Pulmonary artery endothelial cell (primary cell): ENCODE data around the gene GYG2. TPM values are rescaled to one million over a fixed set of nuclear protein-coding genes. Genes with fewer than 3 reads are reported as not detected.
"Not testable (repeated sequence)": the region's sequence is repeated elsewhere in the genome, so short reads cannot be mapped to it uniquely, and the experiment has no call there.

ENCODE experiments used
- DNase-seq: peaks from one replicate; pipeline ENCODE4 v3.0.0-alpha.2; 2011; ENCODE audit warnings: low read depth, low spot score
- total RNA-seq: library from RNA; depleted of rRNA; stranded (reverse); fragments of >200 nt; gene quantifications from 2 replicates; pipeline ENCODE4 v1.2.3, GENCODE V29; 2014

The GYG2 gene
- total RNA-seq, 1 donor from 2014 or later, result 0.07 TPM

- not testable (repeated sequence) for DNase-seq
Observed at GRCh38 chrX:2812161-2812907, 16.4 kb upstream of the GYG2 start.

GRCh38 chrX:2817036-2817435 is 11.7 kb upstream of the GYG2 start:
- no peak for DNase-seq

GRCh38 chrX:2819345-2820135 is 9.2 kb upstream of the GYG2 start:
- no peak for DNase-seq

GRCh38 chrX:2820136-2820771 is 8.5 kb upstream of the GYG2 start:
- no peak for DNase-seq

- no peak for DNase-seq
Observed at GRCh38 chrX:2823795-2824386, 4.8 kb upstream of the GYG2 start.

- no peak for DNase-seq
Observed at GRCh38 chrX:2824886-2825285, 3.8 kb upstream of the GYG2 start.

GRCh38 chrX:2828959-2829411 is 255 bp downstream of the GYG2 start:
- DNase-seq, result no peak

- no peak for DNase-seq
Observed at GRCh38 chrX:2829469-2830246, 928 bp downstream of the GYG2 start.

GRCh38 chrX:2831471-2832228 is 2.9 kb downstream of the GYG2 start:
- DNase-seq, result no peak

- no peak for DNase-seq
Observed at GRCh38 chrX:2837961-2838360, 9.2 kb downstream of the GYG2 start.

- no peak for DNase-seq
Observed at GRCh38 chrX:2840961-2841360, 12.2 kb downstream of the GYG2 start.

GRCh38 chrX:2841537-2841936 is 12.8 kb downstream of the GYG2 start:
- DNase-seq, result no peak

GRCh38 chrX:2846992-2847391 is 18.3 kb downstream of the GYG2 start:
- no peak for DNase-seq

GRCh38 chrX:2848871-2849301 is 20.2 kb downstream of the GYG2 start:
- no peak for DNase-seq

GRCh38 chrX:2854918-2855317 is 26.2 kb downstream of the GYG2 start:
- no peak for DNase-seq

- no peak for DNase-seq
Observed at GRCh38 chrX:2855761-2856160, 27.0 kb downstream of the GYG2 start.

- no peak for DNase-seq
Observed at GRCh38 chrX:2857566-2857965, 28.8 kb downstream of the GYG2 start.

GRCh38 chrX:2859197-2859797 is 30.6 kb downstream of the GYG2 start:
- DNase-seq, result no peak

- DNase-seq, result no peak
Observed at GRCh38 chrX:2862404-2862803, 33.7 kb downstream of the GYG2 start.

GRCh38 chrX:2863646-2864045 is 34.9 kb downstream of the GYG2 start:
- no peak for DNase-seq
